Measurements from ENCODE around the gene RHO.

DNA sequence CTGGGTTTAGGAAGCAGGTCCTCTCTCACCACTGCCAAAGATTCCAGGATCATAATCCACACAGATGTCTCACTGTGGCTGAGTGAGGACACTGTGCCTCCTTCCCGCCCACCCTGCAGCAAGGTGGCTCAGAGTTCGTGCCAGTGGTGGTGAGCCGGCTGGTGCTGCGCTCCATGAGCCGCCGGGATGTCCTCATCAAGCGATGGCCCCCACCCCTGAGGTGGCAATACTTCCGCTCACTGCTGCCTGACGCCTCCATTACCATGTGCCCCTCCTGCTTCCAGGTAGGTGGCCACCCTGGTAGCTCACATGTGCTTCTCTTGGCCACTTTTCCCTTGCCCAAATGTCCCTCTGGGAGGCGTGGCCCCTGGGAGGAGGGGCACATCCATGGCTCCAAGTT is 9.0 kb upstream of the RHO start:
- TF ChIP-seq, protein P1, sequence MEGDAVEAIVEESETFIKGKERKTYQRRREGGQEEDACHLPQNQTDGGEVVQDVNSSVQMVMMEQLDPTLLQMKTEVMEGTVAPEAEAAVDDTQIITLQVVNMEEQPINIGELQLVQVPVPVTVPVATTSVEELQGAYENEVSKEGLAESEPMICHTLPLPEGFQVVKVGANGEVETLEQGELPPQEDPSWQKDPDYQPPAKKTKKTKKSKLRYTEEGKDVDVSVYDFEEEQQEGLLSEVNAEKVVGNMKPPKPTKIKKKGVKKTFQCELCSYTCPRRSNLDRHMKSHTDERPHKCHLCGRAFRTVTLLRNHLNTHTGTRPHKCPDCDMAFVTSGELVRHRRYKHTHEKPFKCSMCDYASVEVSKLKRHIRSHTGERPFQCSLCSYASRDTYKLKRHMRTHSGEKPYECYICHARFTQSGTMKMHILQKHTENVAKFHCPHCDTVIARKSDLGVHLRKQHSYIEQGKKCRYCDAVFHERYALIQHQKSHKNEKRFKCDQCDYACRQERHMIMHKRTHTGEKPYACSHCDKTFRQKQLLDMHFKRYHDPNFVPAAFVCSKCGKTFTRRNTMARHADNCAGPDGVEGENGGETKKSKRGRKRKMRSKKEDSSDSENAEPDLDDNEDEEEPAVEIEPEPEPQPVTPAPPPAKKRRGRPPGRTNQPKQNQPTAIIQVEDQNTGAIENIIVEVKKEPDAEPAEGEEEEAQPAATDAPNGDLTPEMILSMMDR (IDR thresholded peaks at IDR 0.05): no peak
- TF ChIP-seq TCF7L2 (IDR thresholded peaks at IDR 0.05; ENCODE audit: low read depth, low read length) (no peak), POLR2AphosphoS5 (IDR thresholded peaks at IDR 0.05; ENCODE audit: low read depth, low read length) (no peak)
- TF ChIP-seq, protein P2, sequence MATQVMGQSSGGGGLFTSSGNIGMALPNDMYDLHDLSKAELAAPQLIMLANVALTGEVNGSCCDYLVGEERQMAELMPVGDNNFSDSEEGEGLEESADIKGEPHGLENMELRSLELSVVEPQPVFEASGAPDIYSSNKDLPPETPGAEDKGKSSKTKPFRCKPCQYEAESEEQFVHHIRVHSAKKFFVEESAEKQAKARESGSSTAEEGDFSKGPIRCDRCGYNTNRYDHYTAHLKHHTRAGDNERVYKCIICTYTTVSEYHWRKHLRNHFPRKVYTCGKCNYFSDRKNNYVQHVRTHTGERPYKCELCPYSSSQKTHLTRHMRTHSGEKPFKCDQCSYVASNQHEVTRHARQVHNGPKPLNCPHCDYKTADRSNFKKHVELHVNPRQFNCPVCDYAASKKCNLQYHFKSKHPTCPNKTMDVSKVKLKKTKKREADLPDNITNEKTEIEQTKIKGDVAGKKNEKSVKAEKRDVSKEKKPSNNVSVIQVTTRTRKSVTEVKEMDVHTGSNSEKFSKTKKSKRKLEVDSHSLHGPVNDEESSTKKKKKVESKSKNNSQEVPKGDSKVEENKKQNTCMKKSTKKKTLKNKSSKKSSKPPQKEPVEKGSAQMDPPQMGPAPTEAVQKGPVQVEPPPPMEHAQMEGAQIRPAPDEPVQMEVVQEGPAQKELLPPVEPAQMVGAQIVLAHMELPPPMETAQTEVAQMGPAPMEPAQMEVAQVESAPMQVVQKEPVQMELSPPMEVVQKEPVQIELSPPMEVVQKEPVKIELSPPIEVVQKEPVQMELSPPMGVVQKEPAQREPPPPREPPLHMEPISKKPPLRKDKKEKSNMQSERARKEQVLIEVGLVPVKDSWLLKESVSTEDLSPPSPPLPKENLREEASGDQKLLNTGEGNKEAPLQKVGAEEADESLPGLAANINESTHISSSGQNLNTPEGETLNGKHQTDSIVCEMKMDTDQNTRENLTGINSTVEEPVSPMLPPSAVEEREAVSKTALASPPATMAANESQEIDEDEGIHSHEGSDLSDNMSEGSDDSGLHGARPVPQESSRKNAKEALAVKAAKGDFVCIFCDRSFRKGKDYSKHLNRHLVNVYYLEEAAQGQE (IDR thresholded peaks at IDR 0.05; ENCODE audit: insufficient read depth in 1 of 2, low read depth in 2 of 2, low read length in 1 of 2): no peak

Measured in Panc1 (cell line).